ENCODE measurements around the gene CERS4.

Gene CERS4

GRCh38 chr19:8168537-8168936 is 40.6 kb upstream of the CERS4 start:
- Histone ChIP-seq H3K27ac (ENCODE audit: low read length) (no peak overlapping the region), H3K4me1 (ENCODE audit: low read length) (no peaks in the 10 kb centered on the region), H3K4me3 (ENCODE audit: low read length) (no peak overlapping the region), H3K36me3 (replicated peaks; ENCODE audit: low read depth, low read length) (no peaks in the 10 kb centered on the region), H3K27me3 (ENCODE audit: low read depth, low read length) (no peaks in the 10 kb centered on the region), H2AFZ (ENCODE audit: low read depth, low read length) (no peak overlapping the region), H3K4me2 (ENCODE audit: low read length) (no peak overlapping the region), H4K20me1 (ENCODE audit: insufficient read depth, low read length) (no peaks in the 10 kb centered on the region), H3K79me2 (ENCODE audit: low read length) (no peaks in the 10 kb centered on the region), H3K9ac (ENCODE audit: low read length) (no peak overlapping the region), H3K9me3 (ENCODE audit: insufficient read depth, low read length) (no peaks in the 10 kb centered on the region)
- no peak for TF ChIP-seq EZH2phosphoT487 (IDR thresholded peaks at IDR 0.05; ENCODE audit: low read depth)
- TF ChIP-seq CTCF (IDR thresholded peaks at IDR 0.05; ENCODE audit: low read depth, low read length): no peak

- no peaks in the 10 kb centered on the region for H3K36me3 ChIP-seq (replicated peaks; ENCODE audit: low read depth, low read length)
- H2AFZ ChIP-seq (ENCODE audit: low read depth, low read length): no peak overlapping the region
- TF ChIP-seq CTCF (IDR thresholded peaks at IDR 0.05; ENCODE audit: low read depth, low read length) (no peak), EZH2phosphoT487 (IDR thresholded peaks at IDR 0.05; ENCODE audit: low read depth) (no peak)
- no peak overlapping the region for H3K4me2 ChIP-seq (ENCODE audit: low read length)
- H3K79me2 ChIP-seq (ENCODE audit: low read length): no peaks in the 10 kb centered on the region
- no peak overlapping the region for H3K27ac ChIP-seq (ENCODE audit: low read length)
- no peaks in the 10 kb centered on the region for H3K4me1 ChIP-seq (ENCODE audit: low read length)
- H3K27me3 ChIP-seq (ENCODE audit: low read depth, low read length): no peaks in the 10 kb centered on the region; the same call in 1 of the 2 replicates
- no peak overlapping the region for H3K9ac ChIP-seq (ENCODE audit: low read length)
- H4K20me1 ChIP-seq (ENCODE audit: insufficient read depth, low read length): no peaks in the 10 kb centered on the region
- no peak overlapping the region for H3K4me3 ChIP-seq (ENCODE audit: low read length)
- no peaks in the 10 kb centered on the region for H3K9me3 ChIP-seq (ENCODE audit: insufficient read depth, low read length)
Measured at GRCh38 chr19:8174706-8175105, 34.5 kb upstream of the CERS4 start.

GRCh38 chr19:8180018-8180417 is 29.2 kb upstream of the CERS4 start:
- H3K27me3 ChIP-seq (ENCODE audit: low read depth, low read length): 0 out of 2 replicates have a peak, but pooled peaks cover 3% of the 10 kb centered on the region
- no peak overlapping the region for H3K27ac ChIP-seq (ENCODE audit: low read length)
- no peaks in the 10 kb centered on the region for H3K4me1 ChIP-seq (ENCODE audit: low read length)
- no peaks in the 10 kb centered on the region for H3K9me3 ChIP-seq (ENCODE audit: insufficient read depth, low read length)
- H4K20me1 ChIP-seq (ENCODE audit: insufficient read depth, low read length): no peaks in the 10 kb centered on the region
- no peaks in the 10 kb centered on the region for H3K79me2 ChIP-seq (ENCODE audit: low read length)
- no peak overlapping the region for H3K9ac ChIP-seq (ENCODE audit: low read length)
- TF ChIP-seq CTCF (IDR thresholded peaks at IDR 0.05; ENCODE audit: low read depth, low read length) (no peak), EZH2phosphoT487 (IDR thresholded peaks at IDR 0.05; ENCODE audit: low read depth) (no peak)
- H3K4me2 ChIP-seq (ENCODE audit: low read length): no peak overlapping the region
- H2AFZ ChIP-seq (ENCODE audit: low read depth, low read length): no peak overlapping the region
- no peaks in the 10 kb centered on the region for H3K36me3 ChIP-seq (replicated peaks; ENCODE audit: low read depth, low read length)
- no peak overlapping the region for H3K4me3 ChIP-seq (ENCODE audit: low read length)

GRCh38 chr19:8184274-8184673 is 24.9 kb upstream of the CERS4 start:
- no peak overlapping the region for H2AFZ ChIP-seq (ENCODE audit: low read depth, low read length)
- no peak overlapping the region for H3K4me3 ChIP-seq (ENCODE audit: low read length)
- H3K4me1 ChIP-seq (ENCODE audit: low read length): no peaks in the 10 kb centered on the region
- H3K36me3 ChIP-seq (replicated peaks; ENCODE audit: low read depth, low read length): no peaks in the 10 kb centered on the region
- no peak overlapping the region for H3K4me2 ChIP-seq (ENCODE audit: low read length)
- no peak for TF ChIP-seq CTCF (IDR thresholded peaks at IDR 0.05; ENCODE audit: low read depth, low read length)
- no peak for TF ChIP-seq EZH2phosphoT487 (IDR thresholded peaks at IDR 0.05; ENCODE audit: low read depth)
- no peaks in the 10 kb centered on the region for H3K9me3 ChIP-seq (ENCODE audit: insufficient read depth, low read length)
- no peaks in the 10 kb centered on the region for H3K79me2 ChIP-seq (ENCODE audit: low read length)
- H3K9ac ChIP-seq (ENCODE audit: low read length): no peak overlapping the region
- 0 out of 2 replicates have a peak, but pooled peaks cover 3% of the 10 kb centered on the region for H3K27me3 ChIP-seq (ENCODE audit: low read depth, low read length)
- no peak overlapping the region for H3K27ac ChIP-seq (ENCODE audit: low read length)
- no peaks in the 10 kb centered on the region for H4K20me1 ChIP-seq (ENCODE audit: insufficient read depth, low read length)
